NCI-H345 treated with DMSO at 0.1 percent for 48 hours (cell line): ENCODE results near the gene IFRD1.

Experiments used
- DNase-seq: peaks from one replicate; lab custom pipeline; 2025; ENCODE audit not compliant: unreplicated experiment; lab: John Stamatoyannopoulos, UW

The IFRD1 gene

GRCh38 chr7:112449902-112450806 lies at the start of gene IFRD1:
Gene IFRD1, plus strand, starts transcription at chr7:112450460. Its CDS starts 229 bp downstream, at chr7:112450689.
- peak; percentile 95 for DNase-seq

DNA sequence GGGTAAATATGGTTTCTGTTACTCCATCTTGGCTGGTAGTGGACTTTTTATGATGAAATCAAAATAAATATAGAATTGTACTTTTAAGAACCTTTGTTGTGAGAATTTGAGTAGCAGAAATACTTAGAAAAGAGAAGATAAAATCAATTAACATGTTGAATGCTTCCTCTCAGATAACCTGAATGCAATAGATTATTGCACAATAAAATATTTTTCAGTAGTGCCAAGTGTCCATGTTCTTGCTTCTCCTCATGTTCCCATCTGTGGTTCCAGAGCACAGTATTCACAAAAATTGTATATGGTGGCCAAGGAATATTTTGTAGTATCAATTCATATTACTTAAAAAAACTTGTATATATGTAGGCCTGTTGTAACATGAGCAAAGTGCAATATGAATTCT lies 45.9 kb upstream of the IFRD1 start:
- DNase-seq, result no peak

- DNase-seq, result no peak
Measured at GRCh38 chr7:112405286-112405685, 45.0 kb upstream of the IFRD1 start.

- DNase-seq, result no peak
Measured at GRCh38 chr7:112407261-112407660, 43.0 kb upstream of the IFRD1 start.

DNA sequence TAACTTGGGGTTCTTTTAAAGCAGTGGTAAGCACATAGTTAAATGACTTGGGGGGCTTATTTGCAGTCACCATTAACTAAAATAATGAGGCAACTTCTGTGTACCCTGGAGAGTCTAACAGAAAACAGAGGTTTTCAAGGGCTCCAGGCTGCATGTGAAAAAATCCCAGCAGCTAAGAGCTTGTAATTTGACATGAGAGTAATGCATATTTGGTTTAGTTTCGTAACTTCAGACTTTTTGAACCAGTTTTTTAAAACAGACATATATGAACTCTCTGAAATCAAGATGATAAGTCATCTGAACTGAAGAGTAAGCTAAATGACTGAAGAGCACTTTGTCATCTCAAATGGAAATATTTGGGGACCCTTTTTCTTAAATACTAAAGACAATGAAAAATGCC lies 40.2 kb upstream of the IFRD1 start:
- DNase-seq, result no peak

- no peak for DNase-seq
Measured at GRCh38 chr7:112411186-112411795, 39.0 kb upstream of the IFRD1 start.

GRCh38 chr7:112414855-112415490 lies 35.3 kb upstream of the IFRD1 start:
- peak; percentile 23 for DNase-seq

GRCh38 chr7:112416127-112416526 lies 34.1 kb upstream of the IFRD1 start:
- no peak for DNase-seq

DNA sequence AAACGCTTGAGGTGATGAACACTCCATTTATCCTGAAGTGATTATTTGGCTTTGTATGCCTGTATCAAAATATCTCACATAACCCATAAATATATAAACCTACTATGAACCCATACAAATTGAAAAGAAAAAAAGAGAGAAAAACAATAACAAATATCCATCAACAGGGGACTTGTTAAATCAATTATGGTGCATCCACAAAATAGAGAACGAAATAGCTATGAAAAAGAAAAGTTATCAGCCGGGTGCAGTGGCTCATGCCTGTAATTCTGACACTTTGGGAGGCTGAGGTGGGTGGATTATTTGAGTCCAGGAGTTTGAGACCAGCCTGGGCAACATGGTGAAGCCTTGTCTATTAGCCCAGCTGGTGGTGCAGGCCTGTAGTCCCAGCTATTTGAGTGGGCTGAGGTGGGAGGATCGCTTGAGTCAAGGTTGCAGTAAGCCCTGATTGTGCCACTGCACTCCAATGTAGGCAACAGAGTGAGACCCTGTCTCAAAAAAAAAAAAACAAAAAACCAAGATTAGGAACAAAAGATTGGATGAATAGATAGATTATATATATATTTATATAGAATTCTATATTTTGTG lies 30.6 kb upstream of the IFRD1 start:
- no peak for DNase-seq

DNA sequence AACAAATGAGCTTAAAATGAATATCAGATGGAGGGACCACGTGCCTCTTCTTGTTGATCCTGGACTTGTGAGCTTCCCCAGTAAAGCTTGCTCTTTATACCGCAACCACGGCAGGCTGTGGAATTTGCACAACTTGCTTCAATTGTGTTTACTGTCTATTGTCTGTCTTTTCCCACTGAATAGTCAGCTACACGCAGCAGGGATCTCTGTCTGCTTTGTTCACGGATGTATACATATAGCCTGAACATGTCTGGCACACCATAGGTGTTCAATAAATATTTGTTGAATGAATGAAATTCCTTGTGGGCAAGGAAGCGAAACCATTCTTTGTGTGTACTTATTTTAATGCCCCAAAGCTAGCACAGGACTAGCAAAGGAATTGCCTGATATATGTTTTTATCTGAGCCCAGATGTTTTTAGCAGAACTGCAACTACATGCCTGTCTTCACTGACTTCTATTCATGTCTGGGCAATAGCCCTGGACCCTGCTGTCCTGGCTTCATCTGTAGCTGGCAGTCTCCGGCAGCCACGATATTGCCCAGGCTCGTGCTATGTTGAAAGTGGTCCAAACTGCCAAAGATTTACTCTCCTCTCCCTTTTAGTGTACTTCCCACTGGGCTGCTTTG lies 29.9 kb upstream of the IFRD1 start:
- DNase-seq, result peak; percentile 85

DNA sequence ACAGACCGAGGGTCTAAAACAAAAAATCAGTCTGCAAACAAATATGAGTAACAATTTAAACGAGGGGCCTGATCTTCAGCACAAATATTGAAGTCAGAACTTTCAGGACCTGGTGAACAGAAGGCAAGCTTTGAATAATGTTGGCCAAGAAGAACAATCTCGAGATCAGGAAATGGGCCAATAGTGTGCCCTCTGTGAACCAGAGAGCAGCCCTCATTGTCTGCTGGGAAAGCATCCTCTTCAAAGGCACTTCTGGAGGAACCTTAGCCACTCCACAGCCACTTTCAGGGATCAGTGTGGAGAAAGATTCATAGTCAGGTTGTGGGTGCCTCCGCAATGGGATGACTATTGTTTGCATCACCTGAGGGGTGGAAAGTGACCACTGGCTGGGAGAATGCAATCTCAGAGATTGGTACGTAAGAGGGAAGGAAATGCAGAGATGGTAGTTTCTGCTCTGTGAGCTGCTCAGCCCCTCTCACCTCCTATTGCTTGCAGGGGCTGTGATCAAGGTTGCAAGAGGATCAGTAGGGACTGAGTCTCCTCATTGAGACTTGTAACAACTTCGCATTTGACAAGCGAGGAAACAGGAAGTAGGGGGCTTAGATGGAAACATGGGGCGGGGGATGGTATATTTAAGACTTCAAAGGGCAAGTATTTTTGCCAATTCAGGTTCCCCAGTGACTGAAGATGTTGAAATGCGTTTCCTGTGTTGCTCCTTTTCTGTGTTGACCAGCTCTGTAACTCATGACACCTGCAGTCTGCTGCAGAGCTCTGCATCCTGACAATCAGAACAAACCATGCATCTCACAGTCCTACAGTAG lies 28.4 kb upstream of the IFRD1 start:
- DNase-seq, result no peak

DNA sequence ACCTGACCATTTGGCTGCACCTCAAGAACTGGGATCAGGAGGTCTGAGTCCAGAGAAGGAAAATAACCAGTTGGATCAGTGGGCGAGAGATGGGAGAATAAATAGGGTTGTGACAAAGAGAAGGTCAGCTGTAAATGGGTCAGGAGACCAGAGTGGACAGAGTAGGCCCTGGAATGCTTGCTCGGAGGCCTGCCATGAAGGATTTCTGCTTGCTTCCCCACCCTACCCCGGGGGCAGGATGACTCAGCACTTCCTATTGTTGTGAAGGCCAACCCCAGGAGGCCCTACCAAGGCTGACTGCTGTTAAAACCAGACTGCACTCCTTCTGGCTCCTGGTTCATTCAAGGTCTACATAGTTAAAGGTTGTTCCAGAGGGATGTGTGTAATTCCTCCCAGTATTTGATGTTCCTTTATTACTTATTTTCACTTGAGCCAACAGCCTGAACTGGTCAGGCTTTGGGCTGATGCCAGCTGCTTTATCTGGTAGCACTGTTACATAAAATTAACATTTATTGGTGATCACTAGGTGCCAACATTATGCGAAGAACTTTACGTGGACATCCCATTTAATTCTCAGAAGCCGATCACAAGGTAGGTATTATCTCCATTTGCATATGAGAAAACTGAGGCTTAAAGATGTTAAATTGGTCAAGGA lies 27.3 kb upstream of the IFRD1 start:
- no peak for DNase-seq

DNA sequence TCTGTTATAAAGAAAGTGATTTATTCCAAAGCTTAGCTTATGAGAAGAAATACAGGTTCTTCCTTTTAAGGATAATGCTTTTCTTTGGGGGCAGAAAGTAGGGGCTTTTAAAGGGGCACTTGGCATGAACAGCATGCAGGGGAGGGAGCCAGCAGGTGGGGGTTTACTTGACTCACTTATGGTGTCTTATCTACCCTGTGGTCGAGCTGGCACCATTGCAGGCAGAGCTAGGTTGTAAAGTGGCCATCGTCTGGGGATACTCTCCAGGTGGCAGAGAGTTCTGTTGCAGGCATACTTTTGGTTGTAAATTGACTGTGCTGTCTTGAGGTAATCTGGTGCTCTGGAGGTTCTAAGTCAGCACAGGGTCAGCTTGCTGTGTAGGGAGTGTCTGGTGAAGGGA lies 26.3 kb upstream of the IFRD1 start:
- DNase-seq, result no peak

- no peak for DNase-seq
Measured at GRCh38 chr7:112427984-112428383, 22.3 kb upstream of the IFRD1 start.

DNA sequence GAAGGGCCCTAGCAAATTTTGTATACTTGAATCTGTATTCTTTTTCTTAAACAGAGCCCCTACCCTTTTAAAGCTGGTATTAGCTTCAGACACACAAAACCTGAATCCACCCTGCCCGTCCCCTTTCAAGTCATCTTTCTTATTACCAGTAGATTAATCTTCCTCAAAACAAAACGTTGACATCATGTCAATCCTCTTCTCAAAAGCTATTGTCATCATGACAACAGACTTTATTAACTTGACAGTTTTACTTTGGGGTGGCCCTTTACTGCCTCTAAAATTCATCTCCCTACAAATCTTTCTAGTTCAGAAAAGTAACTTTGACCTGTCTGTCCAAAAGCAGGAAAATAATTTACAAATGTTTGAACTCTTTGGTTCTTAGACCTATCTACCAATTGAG lies 21.5 kb upstream of the IFRD1 start:
- no peak for DNase-seq

GRCh38 chr7:112430649-112431048 lies 19.6 kb upstream of the IFRD1 start:
- DNase-seq, result no peak

DNA sequence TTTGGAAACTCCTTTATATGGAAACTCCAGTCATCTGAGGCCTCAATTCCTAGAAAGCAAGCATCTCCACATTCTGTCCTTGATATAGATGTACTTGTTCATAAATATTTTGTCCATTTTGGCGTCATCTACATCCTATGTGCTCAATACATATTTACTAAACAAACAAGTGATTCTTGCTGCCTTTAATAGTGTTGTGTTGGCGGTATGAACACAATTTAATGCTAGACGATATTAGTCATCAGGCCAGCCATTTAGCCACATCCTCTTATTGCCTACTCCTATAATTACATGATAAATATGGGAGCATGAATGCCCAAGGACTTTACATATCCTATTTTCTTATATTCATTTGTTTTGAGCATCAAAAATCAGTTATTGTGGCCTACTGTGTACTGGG lies 18.5 kb upstream of the IFRD1 start:
- DNase-seq, result no peak

DNA sequence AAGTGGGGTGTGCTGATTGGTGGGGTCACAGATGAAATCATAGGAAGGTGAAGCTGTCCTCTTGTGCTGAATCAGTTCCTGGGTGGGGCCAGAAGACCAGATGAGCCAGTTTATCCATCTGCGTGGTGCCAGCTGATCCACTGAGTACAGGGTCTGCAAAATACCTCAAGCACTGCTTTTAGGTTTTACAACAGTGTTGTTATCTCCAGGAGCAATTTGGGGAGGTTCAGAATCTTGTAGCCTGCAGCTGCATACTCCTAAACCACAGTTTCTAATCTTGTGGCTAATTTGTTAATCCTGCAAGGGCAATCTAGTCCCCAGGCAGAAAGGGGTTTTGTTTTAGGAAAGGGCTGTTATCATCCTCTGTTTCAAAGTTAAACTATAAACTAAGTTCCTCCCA lies 17.0 kb upstream of the IFRD1 start:
- DNase-seq, result no peak

GRCh38 chr7:112437072-112437471 lies 13.2 kb upstream of the IFRD1 start:
- no peak for DNase-seq

GRCh38 chr7:112439476-112439875 lies 10.8 kb upstream of the IFRD1 start:
- no peak for DNase-seq
